ENCODE results near the gene MAGED2.

MAGED2 gene

GRCh38 chrX:54794795-54795194 is 12.8 kb upstream of the MAGED2 start:
- H3K9me2 ChIP-seq (replicated peaks; ENCODE audit: control insufficient read depth, low read length), result no peaks in the 10 kb centered on the region
- H3K4me3 ChIP-seq (ENCODE audit: low read length), result no peak overlapping the region
- H3K27me3 ChIP-seq (ENCODE audit: control insufficient read depth, low read length), result no peaks in the 10 kb centered on the region
- no peak overlapping the region for H3K4me2 ChIP-seq (ENCODE audit: low read length)
- no peaks in the 10 kb centered on the region for H3K79me2 ChIP-seq (ENCODE audit: control insufficient read depth, low read length)
- no peaks in the 10 kb centered on the region for H3K4me1 ChIP-seq (ENCODE audit: control insufficient read depth, low read length)
- H3F3A ChIP-seq (ENCODE audit: control insufficient read depth, insufficient read depth), result no peaks in the 10 kb centered on the region
- H3K9me3 ChIP-seq (ENCODE audit: control insufficient read depth, insufficient read depth, low read length), result no peaks in the 10 kb centered on the region
- H3K36me3 ChIP-seq (ENCODE audit: control insufficient read depth, low read length), result no peaks in the 10 kb centered on the region
- H4K20me1 ChIP-seq (ENCODE audit: control insufficient read depth, insufficient read depth, low read depth, low read length), result no peaks in the 10 kb centered on the region
- H3K27ac ChIP-seq (ENCODE audit: low read depth, low read length), result no peak overlapping the region
- TF ChIP-seq CTCF (IDR thresholded peaks at IDR 0.05; ENCODE audit: low read depth, low read length, poor library complexity, severe bottlenecking), result no peak
- no peak for TF ChIP-seq EZH2phosphoT487 (IDR thresholded peaks at IDR 0.05; ENCODE audit: borderline replicate concordance, low read length)

GRCh38 chrX:54798137-54798536 is 9.4 kb upstream of the MAGED2 start, which contains the start of gene ITIH6:
Gene ITIH6 (minus strand): TSS chrX:54798255. CDS start chrX:54798210, 45 bp downstream.
- TF ChIP-seq EZH2phosphoT487 (IDR thresholded peaks at IDR 0.05; ENCODE audit: borderline replicate concordance, low read length) (no peak), CTCF (IDR thresholded peaks at IDR 0.05; ENCODE audit: low read depth, low read length, poor library complexity, severe bottlenecking) (no peak)
- Histone ChIP-seq H3K4me2 (ENCODE audit: low read length) (no peak within 1 kb of the TSS), H3K79me2 (ENCODE audit: control insufficient read depth, low read length) (no peaks in the 10 kb centered on the region), H3F3A (ENCODE audit: control insufficient read depth, insufficient read depth) (no peaks in the 10 kb centered on the region), H3K36me3 (ENCODE audit: control insufficient read depth, low read length) (no peaks in the 10 kb centered on the region), H3K9me3 (ENCODE audit: control insufficient read depth, insufficient read depth, low read length) (no peaks in the 10 kb centered on the region), H3K4me1 (ENCODE audit: control insufficient read depth, low read length) (no peaks in the 10 kb centered on the region), H3K27ac (ENCODE audit: low read depth, low read length) (no peak within 1 kb of the TSS), H4K20me1 (ENCODE audit: control insufficient read depth, insufficient read depth, low read depth, low read length) (no peaks in the 10 kb centered on the region), H3K4me3 (ENCODE audit: low read length) (no peak within 1 kb of the TSS), H3K9me2 (replicated peaks; ENCODE audit: control insufficient read depth, low read length) (no peaks in the 10 kb centered on the region), H3K27me3 (ENCODE audit: control insufficient read depth, low read length) (no peaks in the 10 kb centered on the region)

- Histone ChIP-seq H3K9me2 (replicated peaks; ENCODE audit: control insufficient read depth, low read length) (no peaks in the 10 kb centered on the region), H3K4me2 (ENCODE audit: low read length) (no peak overlapping the region), H3K4me1 (ENCODE audit: control insufficient read depth, low read length) (no peaks in the 10 kb centered on the region), H3K36me3 (ENCODE audit: control insufficient read depth, low read length) (no peaks in the 10 kb centered on the region), H3K9me3 (ENCODE audit: control insufficient read depth, insufficient read depth, low read length) (no peaks in the 10 kb centered on the region), H3F3A (ENCODE audit: control insufficient read depth, insufficient read depth) (no peaks in the 10 kb centered on the region), H3K27me3 (ENCODE audit: control insufficient read depth, low read length) (no peaks in the 10 kb centered on the region), H3K4me3 (ENCODE audit: low read length) (no peak overlapping the region), H3K27ac (ENCODE audit: low read depth, low read length) (no peak overlapping the region), H4K20me1 (ENCODE audit: control insufficient read depth, insufficient read depth, low read depth, low read length) (no peaks in the 10 kb centered on the region), H3K79me2 (ENCODE audit: control insufficient read depth, low read length) (no peaks in the 10 kb centered on the region)
- TF ChIP-seq EZH2phosphoT487 (IDR thresholded peaks at IDR 0.05; ENCODE audit: borderline replicate concordance, low read length) (no peak), CTCF (IDR thresholded peaks at IDR 0.05; ENCODE audit: low read depth, low read length, poor library complexity, severe bottlenecking) (no peak)
Measured at GRCh38 chrX:54799046-54799445, 8.5 kb upstream of the MAGED2 start.

Measured in DOHH2 (cell line).